ENCODE results near the gene CTCFL.

Gene CTCFL, protein sequence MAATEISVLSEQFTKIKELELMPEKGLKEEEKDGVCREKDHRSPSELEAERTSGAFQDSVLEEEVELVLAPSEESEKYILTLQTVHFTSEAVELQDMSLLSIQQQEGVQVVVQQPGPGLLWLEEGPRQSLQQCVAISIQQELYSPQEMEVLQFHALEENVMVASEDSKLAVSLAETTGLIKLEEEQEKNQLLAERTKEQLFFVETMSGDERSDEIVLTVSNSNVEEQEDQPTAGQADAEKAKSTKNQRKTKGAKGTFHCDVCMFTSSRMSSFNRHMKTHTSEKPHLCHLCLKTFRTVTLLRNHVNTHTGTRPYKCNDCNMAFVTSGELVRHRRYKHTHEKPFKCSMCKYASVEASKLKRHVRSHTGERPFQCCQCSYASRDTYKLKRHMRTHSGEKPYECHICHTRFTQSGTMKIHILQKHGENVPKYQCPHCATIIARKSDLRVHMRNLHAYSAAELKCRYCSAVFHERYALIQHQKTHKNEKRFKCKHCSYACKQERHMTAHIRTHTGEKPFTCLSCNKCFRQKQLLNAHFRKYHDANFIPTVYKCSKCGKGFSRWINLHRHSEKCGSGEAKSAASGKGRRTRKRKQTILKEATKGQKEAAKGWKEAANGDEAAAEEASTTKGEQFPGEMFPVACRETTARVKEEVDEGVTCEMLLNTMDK

DNA sequence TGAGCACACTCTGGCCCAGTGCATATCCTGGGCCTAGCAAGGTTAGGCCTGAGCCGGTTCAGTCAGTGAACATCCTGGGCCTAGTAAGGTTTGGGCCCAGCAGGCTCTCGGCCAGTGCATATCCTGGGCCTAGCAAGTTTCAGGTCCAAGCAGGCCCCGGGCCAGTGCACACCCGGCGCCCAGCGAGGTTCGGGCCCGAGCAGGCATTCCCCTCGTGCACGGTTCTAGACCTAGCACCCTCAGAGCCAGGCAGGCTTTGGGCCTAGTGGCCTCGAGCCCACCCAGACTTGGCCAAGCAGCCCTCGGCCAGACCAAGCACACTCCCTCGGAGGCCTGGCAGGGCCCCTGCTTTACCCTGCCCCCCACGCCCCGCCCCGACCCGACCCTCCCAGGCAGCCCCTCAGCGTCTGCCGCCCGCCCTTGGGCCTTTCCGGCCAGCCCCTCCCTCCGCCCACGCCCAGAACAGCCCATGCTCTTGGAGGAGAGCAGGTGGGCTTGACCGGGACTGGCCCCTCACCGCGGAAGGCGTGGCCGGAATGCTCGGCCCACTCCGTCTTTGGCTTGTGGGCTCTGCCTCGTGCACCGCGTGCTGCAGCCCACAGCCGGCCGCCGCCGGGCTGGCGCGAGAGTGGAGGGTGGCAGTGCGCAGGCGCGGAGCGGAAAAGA, at the start of gene CTCFL:
Gene CTCFL (minus strand): TSS at position 630 of the 666 bp plus-strand sequence. CDS start 935 bp downstream, outside the sequence.
- no peak within 1 kb of the TSS for H3K4me3 ChIP-seq (ENCODE audit: control insufficient read depth, low read depth, low read length)
- TF ChIP-seq CTCF (conservative IDR thresholded peaks at IDR 0.05; ENCODE audit: control insufficient read depth, insufficient read depth, low read depth, low read length): no peak
- no peak for DNase-seq (ENCODE audit: low read depth)

DNA sequence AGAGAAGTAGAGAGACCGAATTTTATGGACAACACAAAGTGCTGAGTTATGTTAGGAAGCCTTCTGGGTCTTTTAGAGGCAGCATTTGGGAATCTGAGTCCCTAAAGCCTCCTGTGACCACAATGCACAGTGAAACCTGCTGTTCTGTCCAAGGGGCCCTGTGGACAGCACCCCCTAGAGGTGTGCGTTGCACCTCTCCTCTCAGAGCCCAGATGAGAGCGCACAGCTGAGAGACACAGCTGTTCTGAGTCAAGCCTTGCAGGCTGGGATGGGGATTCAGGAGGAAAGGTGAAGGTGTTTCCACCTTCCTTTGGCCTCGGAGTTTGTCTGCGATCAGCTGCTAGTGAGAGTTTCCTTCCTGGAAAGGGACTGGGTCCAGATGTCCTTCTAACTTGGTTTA, 49.0 kb upstream of the CTCFL start:
- TF ChIP-seq CTCF (conservative IDR thresholded peaks at IDR 0.05; ENCODE audit: control insufficient read depth, insufficient read depth, low read depth, low read length): peak; percentile 9

GRCh38 chr20:57573242-57573641, 48.3 kb upstream of the CTCFL start:
- no peak for TF ChIP-seq CTCF (conservative IDR thresholded peaks at IDR 0.05; ENCODE audit: control insufficient read depth, insufficient read depth, low read depth, low read length)
- no peak for DNase-seq (ENCODE audit: low read depth)
- no peak overlapping the region for H3K4me3 ChIP-seq (ENCODE audit: control insufficient read depth, low read depth, low read length)

More for the DNA sequence above, 49.0 kb upstream of the CTCFL start:
- no peak for DNase-seq (ENCODE audit: low read depth)
- no peak overlapping the region for H3K4me3 ChIP-seq (ENCODE audit: control insufficient read depth, low read depth, low read length)

DNA sequence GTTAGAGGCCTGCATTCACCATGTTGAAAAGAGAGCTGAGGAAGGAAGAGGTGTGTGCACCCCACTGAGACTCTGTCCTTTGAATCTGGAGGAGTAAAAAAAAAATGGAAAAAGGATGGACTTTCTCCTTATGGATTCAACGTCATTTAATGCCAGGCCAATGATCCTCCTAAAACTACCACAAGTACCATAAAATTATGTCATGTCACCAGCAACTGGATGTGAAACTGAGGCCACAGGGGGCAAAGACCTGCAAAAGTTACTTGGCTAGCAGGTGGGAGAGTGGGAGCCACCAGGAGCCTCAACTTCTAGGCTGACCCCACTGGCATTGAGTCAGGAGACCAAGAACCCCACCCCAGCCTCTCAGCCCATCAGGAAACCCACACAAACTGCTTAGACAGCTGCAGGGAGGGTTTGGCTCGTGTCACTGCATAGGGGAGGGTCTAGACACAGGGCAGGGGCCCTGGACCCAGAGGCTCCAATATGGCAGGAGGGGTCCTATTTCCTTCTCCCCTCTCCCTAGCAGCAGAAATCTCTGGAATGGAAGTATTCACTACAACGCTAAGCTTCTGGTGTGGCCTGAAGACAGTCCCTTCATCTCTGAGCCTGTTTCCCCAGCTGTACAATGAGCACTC, 47.0 kb upstream of the CTCFL start:
- no peak overlapping the region for H3K4me3 ChIP-seq (ENCODE audit: control insufficient read depth, low read depth, low read length)
- DNase-seq (ENCODE audit: low read depth): no peak
- no peak for TF ChIP-seq CTCF (conservative IDR thresholded peaks at IDR 0.05; ENCODE audit: control insufficient read depth, insufficient read depth, low read depth, low read length)

DNA sequence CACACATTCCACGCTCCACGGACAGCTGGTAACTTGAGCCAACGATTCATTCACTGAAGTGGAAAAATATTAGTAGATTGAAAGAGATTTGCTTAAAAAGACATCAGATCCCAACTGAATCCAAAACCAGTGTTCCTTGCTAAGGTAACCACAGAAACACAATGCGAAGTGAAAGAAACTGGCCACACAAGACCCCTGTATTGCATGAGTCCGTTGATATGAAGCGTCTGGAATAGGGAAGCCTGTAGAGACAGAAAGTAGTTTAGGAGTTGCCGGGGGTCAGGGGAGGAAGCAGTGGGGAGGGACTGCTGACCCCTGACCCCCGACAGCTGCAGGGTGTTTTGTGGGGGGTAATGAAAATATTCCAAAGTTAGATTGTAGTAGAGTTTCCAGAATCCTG, 46.0 kb upstream of the CTCFL start:
- no peak for TF ChIP-seq CTCF (conservative IDR thresholded peaks at IDR 0.05; ENCODE audit: control insufficient read depth, insufficient read depth, low read depth, low read length)
- DNase-seq (ENCODE audit: low read depth): no peak
- H3K4me3 ChIP-seq (ENCODE audit: control insufficient read depth, low read depth, low read length): no peak overlapping the region

- DNase-seq (ENCODE audit: low read depth): no peak
- no peak overlapping the region for H3K4me3 ChIP-seq (ENCODE audit: control insufficient read depth, low read depth, low read length)
- no peak for TF ChIP-seq CTCF (conservative IDR thresholded peaks at IDR 0.05; ENCODE audit: control insufficient read depth, insufficient read depth, low read depth, low read length)
Observed at GRCh38 chr20:57570145-57570850, 45.4 kb upstream of the CTCFL start.
